ENCODE measurements around the gene RANBP9.
A peak's percentile ranks its signal among the peaks of the same experiment; 100 is the strongest.

The RANBP9 gene

GRCh38 chr6:13735031-13735430 is 23.4 kb upstream of the RANBP9 start:
- H2BK12ac ChIP-seq (ENCODE audit: low read length), result no peak overlapping the region
- H3K27ac ChIP-seq (replicated peaks; ENCODE audit: low read length), result no peak overlapping the region
- H3K9ac ChIP-seq (ENCODE audit: low read depth, low read length, poor library complexity), result no peak overlapping the region
- H3K79me1 ChIP-seq (ENCODE audit: low read depth, low read length), result no peaks in the 10 kb centered on the region
- H2AK5ac ChIP-seq (ENCODE audit: low read depth, low read length), result no peak overlapping the region
- no peak overlapping the region for H3K18ac ChIP-seq (ENCODE audit: low read length)
- H3K14ac ChIP-seq (ENCODE audit: low read length), result no peak overlapping the region
- peaks cover 2 to 7% of the 10 kb centered on the region in 2 donors for H3K4me1 ChIP-seq (ENCODE audit: control insufficient read depth in 2 of 2, insufficient read depth in 1 of 2, low read depth in 1 of 2, low read length in 2 of 2)
- no peak overlapping the region for H3K4me2 ChIP-seq (ENCODE audit: insufficient read depth, low read length, poor library complexity, severe bottlenecking)
- no peak overlapping the region for H2BK15ac ChIP-seq (ENCODE audit: low read length)
- H3K9me3 ChIP-seq (replicated peaks in 1 of 2; ENCODE audit: control insufficient read depth in 2 of 2, insufficient read depth in 1 of 2, low read depth in 1 of 2, low read length in 2 of 2), result peaks cover 0 to 1% of the 10 kb centered on the region in 2 donors
- no peak overlapping the region for H2AFZ ChIP-seq (ENCODE audit: low read length)
- H3K4ac ChIP-seq (ENCODE audit: low read length), result no peak overlapping the region
- H3K23ac ChIP-seq (ENCODE audit: low read depth, low read length, poor library complexity), result no peak overlapping the region
- no peak overlapping the region for H2BK5ac ChIP-seq (ENCODE audit: low read length)
- no peak overlapping the region for H3K4me3 ChIP-seq (ENCODE audit: low read length in 2 of 2)
- no CpG with 5 or more reads among the region's 2 CpGs for WGBS, 2 donors (ENCODE audit: extremely low coverage in 2 of 2, insufficient read length in 2 of 2, insufficient replicate concordance in 1 of 2)
- no peak overlapping the region for H2BK120ac ChIP-seq (ENCODE audit: low read depth, low read length)
- DNase-seq (ENCODE audit: low spot score), result no peak
- H4K91ac ChIP-seq (ENCODE audit: low read depth, low read length, poor library complexity), result no peak overlapping the region
- H4K8ac ChIP-seq (ENCODE audit: low read depth, low read length), result no peak overlapping the region
- no peaks in the 10 kb centered on the region for H3K27me3 ChIP-seq (ENCODE audit: control insufficient read depth in 3 of 3, insufficient read depth in 3 of 3, low read depth in 1 of 3, low read length in 3 of 3)
- H3K36me3 ChIP-seq (replicated peaks in 1 of 2; ENCODE audit: control insufficient read depth in 2 of 2, insufficient read depth in 2 of 2, low read length in 2 of 2), result no peaks in the 10 kb centered on the region

GRCh38 chr6:13733178-13733887 is 21.7 kb upstream of the RANBP9 start:
- Histone ChIP-seq H4K8ac (ENCODE audit: low read depth, low read length) (no peak overlapping the region), H3K4me3 (ENCODE audit: low read length in 2 of 2) (no peak overlapping the region), H2BK5ac (ENCODE audit: low read length) (no peak overlapping the region), H2AFZ (ENCODE audit: low read length) (peak overlapping the region; percentile 44), H3K4me1 (ENCODE audit: control insufficient read depth in 2 of 2, insufficient read depth in 1 of 2, low read depth in 1 of 2, low read length in 2 of 2) (peaks cover 2 to 7% of the 10 kb centered on the region in 2 donors), H4K91ac (ENCODE audit: low read depth, low read length, poor library complexity) (no peak overlapping the region), H2BK12ac (ENCODE audit: low read length) (no peak overlapping the region), H3K14ac (ENCODE audit: low read length) (no peak overlapping the region), H3K23ac (ENCODE audit: low read depth, low read length, poor library complexity) (no peak overlapping the region), H2BK120ac (ENCODE audit: low read depth, low read length) (no peak overlapping the region), H3K4ac (ENCODE audit: low read length) (no peak overlapping the region), H3K18ac (ENCODE audit: low read length) (no peak overlapping the region), H3K27me3 (ENCODE audit: control insufficient read depth in 3 of 3, insufficient read depth in 3 of 3, low read depth in 1 of 3, low read length in 3 of 3) (no peaks in the 10 kb centered on the region), H2BK15ac (ENCODE audit: low read length) (no peak overlapping the region), H2AK5ac (ENCODE audit: low read depth, low read length) (no peak overlapping the region), H3K9me3 (replicated peaks in 1 of 2; ENCODE audit: control insufficient read depth in 2 of 2, insufficient read depth in 1 of 2, low read depth in 1 of 2, low read length in 2 of 2) (peaks cover 1 to 7% of the 10 kb centered on the region in 2 donors), H3K9ac (ENCODE audit: low read depth, low read length, poor library complexity) (no peak overlapping the region), H3K4me2 (ENCODE audit: insufficient read depth, low read length, poor library complexity, severe bottlenecking) (no peak overlapping the region), H3K27ac (replicated peaks; ENCODE audit: low read length) (no peak overlapping the region), H3K36me3 (replicated peaks in 1 of 2; ENCODE audit: control insufficient read depth in 2 of 2, insufficient read depth in 2 of 2, low read length in 2 of 2) (no peaks in the 10 kb centered on the region), H3K79me1 (ENCODE audit: low read depth, low read length) (no peaks in the 10 kb centered on the region)
- WGBS, 2 donors (ENCODE audit: extremely low coverage in 2 of 2, insufficient read length in 2 of 2, insufficient replicate concordance in 1 of 2), result no CpG with 5 or more reads among the region's 17 CpGs
- no peak for DNase-seq (ENCODE audit: low spot score)

DNA sequence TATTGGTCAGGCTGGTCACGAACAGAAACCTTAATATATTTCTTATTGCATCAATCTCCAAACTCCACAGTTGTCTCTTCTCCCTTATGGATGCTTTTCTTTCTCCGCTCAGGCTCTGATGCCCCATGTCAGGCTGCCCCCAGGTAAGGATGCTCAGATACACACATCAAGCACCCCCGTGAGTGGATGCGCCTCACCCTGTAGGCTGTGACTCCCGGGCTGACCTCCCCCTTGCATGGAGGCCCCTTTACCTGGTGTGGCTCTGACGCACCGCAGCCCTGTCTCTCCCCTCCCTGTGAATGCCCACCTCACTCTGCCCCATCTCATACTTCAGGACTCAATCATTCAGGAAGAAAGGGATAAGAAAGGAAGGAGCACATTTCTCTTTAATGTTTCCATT is 19.1 kb upstream of the RANBP9 start:
- DNase-seq (ENCODE audit: low spot score), result no peak
- H3K4me3 ChIP-seq (ENCODE audit: low read length in 2 of 2), result no peak overlapping the region
- H3K9ac ChIP-seq (ENCODE audit: low read depth, low read length, poor library complexity), result no peak overlapping the region
- H3K23ac ChIP-seq (ENCODE audit: low read depth, low read length, poor library complexity), result no peak overlapping the region
- no peak overlapping the region for H3K27ac ChIP-seq (replicated peaks; ENCODE audit: low read length)
- H3K4ac ChIP-seq (ENCODE audit: low read length), result no peak overlapping the region
- no peak overlapping the region for H3K4me2 ChIP-seq (ENCODE audit: insufficient read depth, low read length, poor library complexity, severe bottlenecking)
- H3K4me1 ChIP-seq (ENCODE audit: control insufficient read depth in 2 of 2, insufficient read depth in 1 of 2, low read depth in 1 of 2, low read length in 2 of 2), result peaks cover 2 to 7% of the 10 kb centered on the region in 2 donors
- H3K36me3 ChIP-seq (replicated peaks in 1 of 2; ENCODE audit: control insufficient read depth in 2 of 2, insufficient read depth in 2 of 2, low read length in 2 of 2), result no peaks in the 10 kb centered on the region
- H3K14ac ChIP-seq (ENCODE audit: low read length), result no peak overlapping the region
- H2BK5ac ChIP-seq (ENCODE audit: low read length), result no peak overlapping the region
- WGBS, 2 donors (ENCODE audit: extremely low coverage in 2 of 2, insufficient read length in 2 of 2, insufficient replicate concordance in 1 of 2), result no CpG with 5 or more reads among the region's 7 CpGs
- no peaks in the 10 kb centered on the region for H3K27me3 ChIP-seq (ENCODE audit: control insufficient read depth in 3 of 3, insufficient read depth in 3 of 3, low read depth in 1 of 3, low read length in 3 of 3)
- no peak overlapping the region for H4K8ac ChIP-seq (ENCODE audit: low read depth, low read length)
- H3K79me1 ChIP-seq (ENCODE audit: low read depth, low read length), result no peaks in the 10 kb centered on the region
- no peak overlapping the region for H2BK120ac ChIP-seq (ENCODE audit: low read depth, low read length)
- H2AK5ac ChIP-seq (ENCODE audit: low read depth, low read length), result no peak overlapping the region
- peaks cover 1 to 7% of the 10 kb centered on the region in 2 donors for H3K9me3 ChIP-seq (replicated peaks in 1 of 2; ENCODE audit: control insufficient read depth in 2 of 2, insufficient read depth in 1 of 2, low read depth in 1 of 2, low read length in 2 of 2)
- H2BK15ac ChIP-seq (ENCODE audit: low read length), result no peak overlapping the region
- no peak overlapping the region for H3K18ac ChIP-seq (ENCODE audit: low read length)
- no peak overlapping the region for H4K91ac ChIP-seq (ENCODE audit: low read depth, low read length, poor library complexity)
- no peak overlapping the region for H2BK12ac ChIP-seq (ENCODE audit: low read length)
- H2AFZ ChIP-seq (ENCODE audit: low read length), result no peak overlapping the region

GRCh38 chr6:13729891-13730290 is 18.3 kb upstream of the RANBP9 start:
- no peak overlapping the region for H2BK15ac ChIP-seq (ENCODE audit: low read length)

More at GRCh38 chr6:13729891-13730290, 18.3 kb upstream of the RANBP9 start:
- H3K27ac ChIP-seq (replicated peaks; ENCODE audit: low read length), result no peak overlapping the region
- no peaks in the 10 kb centered on the region for H3K36me3 ChIP-seq (replicated peaks in 1 of 2; ENCODE audit: control insufficient read depth in 2 of 2, insufficient read depth in 2 of 2, low read length in 2 of 2)
- H2AFZ ChIP-seq (ENCODE audit: low read length), result no peak overlapping the region
- H2BK12ac ChIP-seq (ENCODE audit: low read length), result no peak overlapping the region
- no peak for DNase-seq (ENCODE audit: low spot score)
- H3K9me3 ChIP-seq (replicated peaks in 1 of 2; ENCODE audit: control insufficient read depth in 2 of 2, insufficient read depth in 1 of 2, low read depth in 1 of 2, low read length in 2 of 2), result peaks cover 1 to 7% of the 10 kb centered on the region in 2 donors
- no peak overlapping the region for H3K18ac ChIP-seq (ENCODE audit: low read length)
- H3K14ac ChIP-seq (ENCODE audit: low read length), result no peak overlapping the region
- H2BK5ac ChIP-seq (ENCODE audit: low read length), result no peak overlapping the region
- no peak overlapping the region for H3K4ac ChIP-seq (ENCODE audit: low read length)
- H3K4me1 ChIP-seq (ENCODE audit: control insufficient read depth in 2 of 2, insufficient read depth in 1 of 2, low read depth in 1 of 2, low read length in 2 of 2), result peaks cover 2 to 7% of the 10 kb centered on the region in 2 donors
- H2BK120ac ChIP-seq (ENCODE audit: low read depth, low read length), result no peak overlapping the region
- H4K91ac ChIP-seq (ENCODE audit: low read depth, low read length, poor library complexity), result no peak overlapping the region
- H3K79me1 ChIP-seq (ENCODE audit: low read depth, low read length), result no peaks in the 10 kb centered on the region
- H3K4me3 ChIP-seq (ENCODE audit: low read length in 2 of 2), result no peak overlapping the region
- no peak overlapping the region for H3K4me2 ChIP-seq (ENCODE audit: insufficient read depth, low read length, poor library complexity, severe bottlenecking)
- H3K23ac ChIP-seq (ENCODE audit: low read depth, low read length, poor library complexity), result no peak overlapping the region
- no CpG with 5 or more reads among the region's 2 CpGs for WGBS, 2 donors (ENCODE audit: extremely low coverage in 2 of 2, insufficient read length in 2 of 2, insufficient replicate concordance in 1 of 2)
- no peaks in the 10 kb centered on the region for H3K27me3 ChIP-seq (ENCODE audit: control insufficient read depth in 3 of 3, insufficient read depth in 3 of 3, low read depth in 1 of 3, low read length in 3 of 3)
- H4K8ac ChIP-seq (ENCODE audit: low read depth, low read length), result no peak overlapping the region
- no peak overlapping the region for H3K9ac ChIP-seq (ENCODE audit: low read depth, low read length, poor library complexity)
- H2AK5ac ChIP-seq (ENCODE audit: low read depth, low read length), result no peak overlapping the region

Measured in neuronal stem cell (in vitro differentiated cells).